Ishikawa (cell line): ENCODE results near the gene RAB10.

Experiments
- CEBPB ChIP-seq: IDR thresholded peaks from 2 replicates; pipeline ENCODE4 v1.6.1; 2012
- CREB1 ChIP-seq: IDR thresholded peaks from 2 replicates; pipeline ENCODE4 v1.6.1; 2012; ENCODE audit warnings: low read depth
- EGR1 ChIP-seq: IDR thresholded peaks from 2 replicates; pipeline ENCODE4 v1.6.1; 2012
- EP300 ChIP-seq: IDR thresholded peaks from 2 replicates; pipeline ENCODE4 v1.6.1; 2012; ENCODE audit warnings: borderline replicate concordance
- FOXM1 ChIP-seq: IDR thresholded peaks from 2 replicates; pipeline ENCODE4 v1.6.1; 2012; ENCODE audit warnings: low read depth, borderline replicate concordance
- NFIC ChIP-seq: IDR thresholded peaks from 2 replicates; pipeline ENCODE4 v1.6.1; 2012
- RAD21 ChIP-seq: IDR thresholded peaks from 2 replicates; pipeline ENCODE4 v1.6.1; 2012; ENCODE audit warnings: low read depth
- REST ChIP-seq: IDR thresholded peaks from 2 replicates; pipeline ENCODE4 v1.6.1; 2012; ENCODE audit warnings: low read depth, mild to moderate bottlenecking
- TAF1 ChIP-seq: IDR thresholded peaks from 2 replicates; pipeline ENCODE4 v1.6.1; 2012; ENCODE audit warnings: low read depth, mild to moderate bottlenecking
- TCF12 ChIP-seq: IDR thresholded peaks from 2 replicates; pipeline ENCODE4 v1.6.1; 2012; ENCODE audit warnings: low read depth
- TEAD4 ChIP-seq: IDR thresholded peaks from 2 replicates; pipeline ENCODE4 v1.6.1; 2012
- USF1 ChIP-seq: IDR thresholded peaks from 2 replicates; pipeline ENCODE4 v1.6.1; 2012
- YY1 ChIP-seq: IDR thresholded peaks from 2 replicates; pipeline ENCODE4 v1.6.1; 2012; ENCODE audit warnings: low read depth
- ZBTB7A ChIP-seq: IDR thresholded peaks from 2 replicates; pipeline ENCODE4 v1.6.1; 2012; ENCODE audit warnings: low read depth
- TF ChIP-seq, protein P1 (sequence below): IDR thresholded peaks from 2 replicates; pipeline ENCODE4 v1.6.1; 2012

RAB10 gene

GRCh38 chr2:26043862-26044696 lies 10.2 kb downstream of the RAB10 start:
- TF ChIP-seq, protein P1, sequence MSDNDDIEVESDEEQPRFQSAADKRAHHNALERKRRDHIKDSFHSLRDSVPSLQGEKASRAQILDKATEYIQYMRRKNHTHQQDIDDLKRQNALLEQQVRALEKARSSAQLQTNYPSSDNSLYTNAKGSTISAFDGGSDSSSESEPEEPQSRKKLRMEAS, result peak; percentile 66; the same call in 1 of the 2 replicates
- peak; percentile 91 for TF ChIP-seq CEBPB
- no peak for TF ChIP-seq FOXM1

DNA sequence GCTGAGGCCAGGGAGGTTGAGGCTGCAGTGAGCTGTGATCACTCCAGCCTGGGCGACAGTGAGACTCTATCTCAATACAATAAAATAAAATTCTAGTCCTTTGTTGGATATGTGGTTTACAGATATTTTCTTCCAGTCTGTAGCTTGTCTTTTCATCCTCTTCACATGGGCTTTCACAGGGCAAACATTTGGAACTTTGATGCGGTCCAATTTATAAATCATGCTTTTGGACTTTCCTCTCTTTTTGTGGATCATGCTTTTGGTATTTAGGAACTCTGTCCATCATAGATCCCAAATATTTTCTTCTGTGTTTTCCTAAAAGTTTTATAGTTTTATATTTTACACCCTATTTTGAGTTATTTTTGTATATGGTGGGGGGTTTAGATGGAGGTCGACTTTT lies 14.9 kb downstream of the RAB10 start:
- TF ChIP-seq FOXM1, result no peak
- no peak for TF ChIP-seq YY1
- no peak for TF ChIP-seq ZBTB7A
- TF ChIP-seq TEAD4, result no peak
- TF ChIP-seq REST, result no peak
- TF ChIP-seq EP300, result no peak
- TF ChIP-seq, protein P1, result no peak
- no peak for TF ChIP-seq EGR1
- TF ChIP-seq RAD21, result no peak
- no peak for TF ChIP-seq TCF12
- no peak for TF ChIP-seq USF1

DNA sequence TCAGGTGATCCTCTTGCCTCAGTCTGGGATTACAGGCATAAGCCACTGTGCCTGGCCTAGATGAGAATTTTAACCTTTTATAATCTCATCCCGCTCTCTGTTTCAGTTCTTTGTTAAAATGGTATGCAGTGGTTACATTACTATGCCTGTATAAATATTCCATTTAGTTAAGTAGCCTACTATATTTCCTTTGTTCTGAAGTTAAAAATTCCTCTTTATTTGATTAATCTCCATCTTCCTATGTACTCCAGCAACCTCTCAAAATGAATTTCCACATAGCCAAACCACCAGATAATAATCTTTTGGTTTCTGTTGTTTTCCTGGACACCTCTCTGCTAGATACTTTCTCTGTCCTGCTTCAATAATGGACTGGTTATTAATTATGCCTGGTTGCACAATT lies 15.8 kb downstream of the RAB10 start:
- TF ChIP-seq NFIC (no peak), TAF1 (no peak), FOXM1 (no peak), YY1 (no peak)
- TF ChIP-seq, protein P1, result no peak

- TF ChIP-seq EP300 (no peak), TAF1 (no peak)
Observed at GRCh38 chr2:26052740-26053139, 18.9 kb downstream of the RAB10 start.

- TF ChIP-seq FOXM1 (no peak), ZBTB7A (no peak), EGR1 (no peak), RAD21 (no peak), TEAD4 (no peak), TAF1 (no peak)
Observed at GRCh38 chr2:26054598-26055348, 20.9 kb downstream of the RAB10 start.

DNA sequence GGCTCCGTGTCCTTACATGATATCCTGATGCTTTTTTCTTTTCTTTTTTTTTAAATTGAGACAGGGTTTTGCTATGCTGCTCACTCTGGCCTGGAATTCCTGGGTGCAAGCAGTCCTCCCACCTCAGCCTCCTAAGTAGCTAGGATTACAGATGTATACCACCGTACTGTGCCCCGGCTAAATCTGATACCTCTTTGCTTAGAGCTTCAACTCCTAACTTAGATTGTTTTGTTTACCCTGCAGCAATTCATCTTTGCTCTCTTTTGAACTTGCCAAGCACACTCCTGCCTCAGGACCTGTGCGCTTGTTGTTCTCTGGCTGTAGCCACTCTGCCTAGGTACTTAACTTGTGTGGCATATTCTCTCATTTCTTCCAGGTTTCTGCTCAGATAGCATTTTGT lies 24.5 kb downstream of the RAB10 start:
- TF ChIP-seq NFIC, result no peak
- no peak for TF ChIP-seq EP300
- no peak for TF ChIP-seq REST
- TF ChIP-seq, protein P1, result no peak
- no peak for TF ChIP-seq FOXM1
- no peak for TF ChIP-seq CREB1
- no peak for TF ChIP-seq TCF12
- no peak for TF ChIP-seq ZBTB7A
